H1 (cell line): ENCODE data around the gene MGAT5B. TPM values are rescaled to one million over a fixed set of nuclear protein-coding genes. Genes with fewer than 3 reads are reported as not detected.

ENCODE experiments used
- CTCF ChIA-PET: fragments of 300-600 bp; sonication (Branson Sonifier 250); formaldehyde crosslinking; loops from one replicate; lab custom pipeline; 2021; ENCODE audit not compliant: partially characterized antibody; lab: Charles Lee
- POLR2A ChIA-PET: fragments of 300-600 bp; sonication (Branson Sonifier 250); formaldehyde crosslinking; loops from one replicate; lab custom pipeline; 2021; ENCODE audit warnings: inconsistent platforms; ENCODE audit not compliant: partially characterized antibody; lab: Charles Lee
- DNase-seq, 2 experiments: peaks; one replicate each; pipeline versions ENCODE4 v3.0.0 to v3.0.0-alpha.2; 2010 to 2022; ENCODE audit warnings: low spot score in 2 of 2, low read depth in 1 of 2, mixed read lengths in 1 of 2
- FAIRE-seq: peaks from 2 replicates; lab custom pipeline; 2011; peaks lifted over from hg19 to GRCh38; lab: Jason Lieb, UNC
- H2AFZ ChIP-seq: 2 replicates; pipeline ENCODE4 v1.8.1; 2012; ENCODE audit warnings: low read length, inconsistent platforms
- H2AK5ac ChIP-seq: 2 replicates; pipeline ENCODE4 v1.6.1; 2013; ENCODE audit warnings: low read depth, low read length
- H2BK120ac ChIP-seq: replicated peaks from 2 replicates; pipeline ENCODE3; 2013; ENCODE audit warnings: low read depth, low read length, inconsistent platforms
- H2BK12ac ChIP-seq: 2 replicates; pipeline ENCODE4 v1.6.1; 2013; ENCODE audit warnings: low read depth, low read length
- H2BK15ac ChIP-seq: 2 replicates; pipeline ENCODE4 v1.6.1; 2013; ENCODE audit warnings: low read length
- H2BK20ac ChIP-seq: 2 replicates; pipeline ENCODE4 v1.6.1; 2013; ENCODE audit warnings: low read length
- H2BK5ac ChIP-seq: 2 replicates; pipeline ENCODE4 v1.6.1; 2013; ENCODE audit warnings: low read depth, low read length
- H3K14ac ChIP-seq: 2 replicates; pipeline ENCODE4 v1.6.1; 2013; ENCODE audit warnings: inconsistent platforms; ENCODE audit not compliant: insufficient read length
- H3K18ac ChIP-seq: 2 replicates; pipeline ENCODE4 v1.6.1; 2013; ENCODE audit warnings: low read length; ENCODE audit errors: extremely low read depth
- H3K23ac ChIP-seq: 2 replicates; pipeline ENCODE4 v1.6.1; 2013; ENCODE audit warnings: inconsistent platforms; ENCODE audit not compliant: insufficient read length
- H3K23me2 ChIP-seq: 2 replicates; pipeline ENCODE4 v1.6.1; 2013; ENCODE audit warnings: low read depth, low read length
- H3K27ac ChIP-seq: 2 replicates; pipeline ENCODE4 v1.6.1; 2011; ENCODE audit warnings: low read depth, low read length, inconsistent platforms
- H3K27me3 ChIP-seq, 4 experiments: replicated peaks in 1 of 4; 1 replicate in 1 of 4; 2 replicates in 3 of 4; pipeline versions ENCODE4 v1.6.1 to v1.8.1; 2011 to 2013; ENCODE audit warnings: low read length in 3 of 4, mild to moderate bottlenecking in 3 of 4, inconsistent platforms in 2 of 4, mixed read lengths in 2 of 4, moderate library complexity in 1 of 4; ENCODE audit not compliant: control insufficient read depth in 3 of 4, insufficient read depth in 3 of 4; ENCODE audit errors: extremely low read depth in 1 of 4
- H3K36me3 ChIP-seq, 4 experiments: 2 replicates each; pipeline versions ENCODE4 v1.6.1 to v1.8.1; 2011 to 2013; ENCODE audit warnings: mild to moderate bottlenecking in 4 of 4, low read length in 3 of 4, moderate library complexity in 2 of 4, control low read depth in 1 of 4, inconsistent platforms in 1 of 4; ENCODE audit not compliant: insufficient read depth in 4 of 4, control insufficient read depth in 2 of 4
- H3K4ac ChIP-seq: replicated peaks from 2 replicates; pipeline ENCODE3; 2013; ENCODE audit warnings: low read length, low read depth, mixed read lengths, inconsistent platforms; ENCODE audit not compliant: insufficient read length
- H3K4me1 ChIP-seq, 4 experiments: replicated peaks in 1 of 4; 1 replicate in 1 of 4; 2 replicates in 3 of 4; pipeline versions ENCODE4 v1.6.1 to v1.8.1; 2011 to 2013; ENCODE audit warnings: low read length in 3 of 4, inconsistent platforms in 2 of 4, mixed read lengths in 1 of 4; ENCODE audit not compliant: insufficient read depth in 4 of 4, control insufficient read depth in 3 of 4
- H3K4me2 ChIP-seq, 2 experiments: 2 replicates each; pipeline versions ENCODE4 v1.6.1 to v1.8.1; 2011 to 2013; ENCODE audit warnings: low read depth in 2 of 2, low read length in 2 of 2, control low read depth in 1 of 2, inconsistent platforms in 1 of 2, mild to moderate bottlenecking in 1 of 2; ENCODE audit not compliant: insufficient read depth in 1 of 2
- H3K4me3 ChIP-seq, 4 experiments: fragments of 200-600, 300-600 bp in 1 of 4; sonication (generic), shearing (Covaris generic), sonication (Bioruptor Twin) in 1 of 4; 2 replicates each; pipeline versions ENCODE4 v1.5.1 to v1.8.1; 2011 to 2016; ENCODE audit warnings: low read length in 4 of 4, low read depth in 3 of 4, control low read depth in 2 of 4, inconsistent platforms in 2 of 4, mild to moderate bottlenecking in 2 of 4, mixed read lengths in 1 of 4, moderate library complexity in 1 of 4; ENCODE audit not compliant: insufficient read depth in 2 of 4; ENCODE audit errors: extremely low read depth in 1 of 4
- H3K56ac ChIP-seq: replicated peaks from 2 replicates; pipeline ENCODE3; 2013; ENCODE audit warnings: low read depth, mild to moderate bottlenecking, mixed read lengths, low read length, inconsistent platforms; ENCODE audit not compliant: insufficient read length
- H3K79me1 ChIP-seq: 2 replicates; pipeline ENCODE4 v1.6.1; 2013; ENCODE audit warnings: low read depth, low read length, control low read depth
- H3K79me2 ChIP-seq, 2 experiments: 2 replicates each; pipeline versions ENCODE4 v1.6.1 to v1.8.1; 2012 to 2013; ENCODE audit warnings: low read length in 2 of 2, mild to moderate bottlenecking in 2 of 2, inconsistent platforms in 1 of 2; ENCODE audit not compliant: insufficient read depth in 2 of 2, control insufficient read depth in 1 of 2
- H3K9ac ChIP-seq, 4 experiments: replicated peaks in 1 of 4; 1 replicate in 1 of 4; 2 replicates in 3 of 4; pipeline versions ENCODE4 v1.6.1 to v1.8.1; 2011 to 2013; ENCODE audit warnings: low read depth in 3 of 4, low read length in 3 of 4, control low read depth in 2 of 4, mild to moderate bottlenecking in 2 of 4, moderate library complexity in 2 of 4, inconsistent platforms in 1 of 4; ENCODE audit errors: extremely low read depth in 1 of 4
- H3K9me3 ChIP-seq, 2 experiments: 2 replicates each; pipeline versions ENCODE4 v1.6.1 to v1.8.1; 2012 to 2013; ENCODE audit warnings: mild to moderate bottlenecking in 2 of 2, moderate library complexity in 2 of 2, control low read depth in 1 of 2, inconsistent platforms in 1 of 2, low read depth in 1 of 2, low read length in 1 of 2, mixed read lengths in 1 of 2; ENCODE audit not compliant: insufficient read depth in 2 of 2
- H4K20me1 ChIP-seq, 2 experiments: replicated peaks in 1 of 2; 2 replicates each; pipeline versions ENCODE3 to v1.8.1; 2011 to 2013; ENCODE audit warnings: inconsistent platforms in 2 of 2, low read length in 2 of 2, mild to moderate bottlenecking in 1 of 2; ENCODE audit not compliant: insufficient read depth in 2 of 2, control insufficient read depth in 1 of 2
- H4K5ac ChIP-seq: 2 replicates; pipeline ENCODE4 v1.6.1; 2013; ENCODE audit warnings: low read length, low read depth, mixed read lengths, inconsistent platforms; ENCODE audit not compliant: insufficient read length
- H4K8ac ChIP-seq: 2 replicates; pipeline ENCODE4 v1.8.0; 2013; ENCODE audit warnings: mild to moderate bottlenecking, moderate library complexity, low read length, inconsistent platforms; ENCODE audit not compliant: insufficient read depth; ENCODE audit errors: extremely low read depth
- H4K91ac ChIP-seq: replicated peaks from 2 replicates; pipeline ENCODE3; 2013; ENCODE audit warnings: low read length, mixed read lengths, inconsistent platforms; ENCODE audit not compliant: insufficient read length
- BACH1 ChIP-seq: IDR thresholded peaks from 2 replicates; pipeline ENCODE4 v1.6.1; 2012; ENCODE audit warnings: low read length, improper control_type of control experiment
- BCL11A ChIP-seq, 2 experiments: IDR thresholded peaks; one replicate each; pipeline ENCODE4 v1.6.1; 2011; ENCODE audit warnings: low read depth in 2 of 2, low read length in 2 of 2, mild to moderate bottlenecking in 2 of 2
- BRCA1 ChIP-seq: IDR thresholded peaks from 2 replicates; pipeline ENCODE4 v1.6.1; 2012; ENCODE audit warnings: low read depth, low read length, improper control_type of control experiment
- CTCF ChIP-seq, 3 experiments: IDR thresholded peaks; 1 replicate in 2 of 3; 2 replicates in 1 of 3; pipeline versions ENCODE4 v1.5.1 to v1.6.1; 2011; ENCODE audit warnings: low read length in 3 of 3, mild to moderate bottlenecking in 3 of 3, inconsistent platforms in 2 of 3, low read depth in 1 of 3, moderate library complexity in 1 of 3; ENCODE audit not compliant: insufficient read depth in 1 of 3; ENCODE audit errors: control extremely low read depth in 1 of 3
- GTF2F1 ChIP-seq: IDR thresholded peaks from 2 replicates; pipeline ENCODE4 v1.6.1; 2012; ENCODE audit warnings: low read depth, low read length, improper control_type of control experiment, borderline replicate concordance
- JUN ChIP-seq: IDR thresholded peaks from 2 replicates; pipeline ENCODE4 v1.6.1; 2011; ENCODE audit warnings: low read depth, mild to moderate bottlenecking, improper control_type of control experiment, low read length
- POLR2A ChIP-seq, 2 experiments: IDR thresholded peaks; 1 replicate in 1 of 2; 2 replicates in 1 of 2; pipeline ENCODE4 v1.6.1; 2011; ENCODE audit warnings: low read depth in 2 of 2, low read length in 2 of 2, mild to moderate bottlenecking in 2 of 2; ENCODE audit errors: control extremely low read depth in 1 of 2
- POLR2AphosphoS5 ChIP-seq: IDR thresholded peaks from 2 replicates; pipeline ENCODE4 v1.6.1; 2011; ENCODE audit warnings: low read depth, low read length
- TAF1 ChIP-seq: IDR thresholded peaks from 2 replicates; pipeline ENCODE4 v1.6.1; 2011; ENCODE audit warnings: mild to moderate bottlenecking, low read depth, low read length
- TAF7 ChIP-seq: optimal IDR thresholded peaks from 2 replicates; pipeline ENCODE3; 2011; ENCODE audit warnings: low read depth, mild to moderate bottlenecking, inconsistent platforms, low read length, moderate library complexity, borderline replicate concordance
- TEAD4 ChIP-seq: IDR thresholded peaks from 2 replicates; pipeline ENCODE4 v1.6.1; 2012; ENCODE audit warnings: low read depth, low read length, inconsistent platforms, mixed read lengths
- WGBS, 2 experiments: shearing (Covaris generic) in 1 of 2; methylation state at CpG; one replicate each; pipeline versions ENCODE4 v1.1.6 to v1.1.7; 2013 to 2015; ENCODE audit warnings: low lambda C conversion rate in 2 of 2, mixed read lengths in 2 of 2, inconsistent platforms in 1 of 2, low coverage in 1 of 2, missing lambda C conversion rate in 1 of 2; ENCODE audit not compliant: insufficient replicate concordance in 2 of 2, insufficient coverage in 1 of 2, insufficient read length in 1 of 2; ENCODE audit errors: extremely low coverage in 1 of 2, missing lambda C conversion rate in 1 of 2; 5-methylcytosine and 5-hydroxymethylcytosine counted together
- polyA plus RNA-seq, 7 experiments: library from polyadenylated mRNA; depleted of rRNA in 3 of 7; stranded (reverse) in 5 of 7; unstranded in 2 of 7; fragments of >200 nt in 5 of 7; fragments of 200-250 nt in 2 of 7; gene quantifications; 1 replicate in 5 of 7; 2 replicates in 1 of 7; 4 replicates in 1 of 7; pipeline versions ENCODE4 v1.2.1 to v1.2.3, GENCODE V29; 2011 to 2013; ENCODE audit warnings: missing spikeins in 2 of 7, mixed read lengths in 2 of 7
- total RNA-seq: library from RNA; stranded (reverse); fragmentation: NEBNext Ultra II Directional; extraction: Animal tissue kit (Norgen Biotek cat#: 25700); gene quantifications from 2 replicates; pipeline ENCODE4 v1.2.1, GENCODE V29; 2021
- TF ChIP-seq, protein P1 (sequence below): IDR thresholded peaks from 2 replicates; pipeline ENCODE4 v1.6.1; 2012; ENCODE audit warnings: inconsistent platforms

The MGAT5B gene
- total and polyA plus RNA-seq, 2 of the 8 experiments (the other 6 are each of a cell fraction or from before 2014, with no cell fraction given): 7.9 to 8.2 TPM

- no peak overlapping the region for H2AFZ ChIP-seq
- no peaks in the 10 kb centered on the region for H3K27me3 ChIP-seq
- H3K23me2 ChIP-seq: peaks cover 4% of the 10 kb centered on the region; the same call in 1 of the 2 replicates
- H4K20me1 ChIP-seq: peaks cover 0 to 8% of the 10 kb centered on the region in 2 experiments
- CTCF ChIA-PET: interaction anchor here (1.2 to 2.4 kb wide), 3 partner anchors 20 to 54 kb away, joined by 4 to 14 read pairs (median 6); no protein-coding TSS in a partner anchor
- no peak overlapping the region for H2BK15ac ChIP-seq
- no peak overlapping the region for H3K9ac ChIP-seq
- no peak overlapping the region for H3K18ac ChIP-seq
- TF ChIP-seq POLR2A (IDR thresholded peaks at IDR 0.05; ENCODE audit: control extremely low read depth in 1 of 2, low read depth in 2 of 2, low read length in 2 of 2) (no peak), TAF7 (no peak), BCL11A (IDR thresholded peaks at IDR 0.05; ENCODE audit: low read depth in 2 of 2, low read length in 2 of 2) (no peak), BACH1 (no peak), POLR2AphosphoS5 (no peak), BRCA1 (no peak), TEAD4 (no peak), GTF2F1 (no peak), JUN (no peak), CTCF (IDR thresholded peaks at IDR 0.05; ENCODE audit: control extremely low read depth in 1 of 3, insufficient read depth in 1 of 3, low read depth in 1 of 3, low read length in 3 of 3) (no peak), TAF1 (no peak)
- TF ChIP-seq, protein P1, sequence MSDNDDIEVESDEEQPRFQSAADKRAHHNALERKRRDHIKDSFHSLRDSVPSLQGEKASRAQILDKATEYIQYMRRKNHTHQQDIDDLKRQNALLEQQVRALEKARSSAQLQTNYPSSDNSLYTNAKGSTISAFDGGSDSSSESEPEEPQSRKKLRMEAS: no peak
- TF ChIP-seq, all 59 proteins: peak for 0
- Histone ChIP-seq H2BK5ac (no peak overlapping the region), H4K8ac (no peak overlapping the region), H4K91ac (no peak overlapping the region), H2BK12ac (no peak overlapping the region), H3K4me2 (no peak overlapping the region), H3K79me1 (no peaks in the 10 kb centered on the region), H4K5ac (no peak overlapping the region), H3K56ac (no peak overlapping the region), H2BK120ac (no peak overlapping the region), H3K23ac (no peak overlapping the region), H3K27ac (no peak overlapping the region), H3K9me3 (no peaks in the 10 kb centered on the region), H3K36me3 (no peaks in the 10 kb centered on the region; a peak in 1 of 8 replicates), H3K4me1 (peaks cover 0 to 11% (median 8%) of the 10 kb centered on the region in 4 experiments; a peak in 3 of 7 replicates), H2BK20ac (no peak overlapping the region), H3K4me3 (no peak overlapping the region), H3K14ac (no peak overlapping the region), H3K4ac (no peak overlapping the region), H3K79me2 (no peaks in the 10 kb centered on the region), H2AK5ac (no peak overlapping the region)
- POLR2A ChIA-PET: no interaction called here
- 84% methylated on average over 10 of the region's 10 CpGs; no CpG with 5 or more reads in 1 of the 2 experiments for WGBS, 2 experiments
- no peak for DNase-seq
- FAIRE-seq: no peak
These were observed 69.8 kb downstream of the MGAT5B start for GRCh38 chr17:76938009-76938408.
